Measurements from ENCODE around the gene EEIG2.

The EEIG2 gene

DNA sequence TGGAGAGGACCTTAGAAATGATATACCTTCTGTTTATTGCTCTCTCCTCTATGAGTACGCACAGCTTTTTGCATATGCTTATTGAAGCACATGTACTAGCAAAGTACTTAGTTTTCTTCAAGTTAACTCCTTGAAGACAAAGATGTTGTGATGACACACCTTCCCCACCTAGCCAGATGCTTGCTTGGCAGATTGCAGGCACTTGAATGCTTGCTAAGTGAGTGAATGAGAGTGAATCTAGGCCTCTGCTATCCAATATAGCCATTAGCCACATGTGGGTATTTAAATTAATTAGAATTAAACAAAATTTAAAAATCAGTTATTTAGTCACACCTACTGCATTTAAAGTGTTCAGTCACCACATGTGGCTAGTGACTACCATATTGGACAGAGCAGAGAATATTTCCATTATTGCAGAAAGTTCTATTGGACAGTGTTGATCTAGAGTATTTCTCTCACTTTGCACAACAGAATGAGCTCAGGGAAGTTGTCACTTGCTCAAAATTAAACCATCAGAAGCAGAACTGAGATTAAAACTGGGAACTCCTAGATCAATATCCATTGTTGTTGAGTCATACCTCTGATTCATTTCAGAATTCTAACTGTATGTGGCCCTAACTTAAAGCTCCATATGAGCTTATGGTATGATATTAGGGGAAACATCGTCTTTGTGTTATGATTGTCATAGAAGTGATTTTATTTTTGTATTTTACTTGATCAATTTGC lies 8.6 kb upstream of the EEIG2 start:
- no peak for DNase-seq

DNA sequence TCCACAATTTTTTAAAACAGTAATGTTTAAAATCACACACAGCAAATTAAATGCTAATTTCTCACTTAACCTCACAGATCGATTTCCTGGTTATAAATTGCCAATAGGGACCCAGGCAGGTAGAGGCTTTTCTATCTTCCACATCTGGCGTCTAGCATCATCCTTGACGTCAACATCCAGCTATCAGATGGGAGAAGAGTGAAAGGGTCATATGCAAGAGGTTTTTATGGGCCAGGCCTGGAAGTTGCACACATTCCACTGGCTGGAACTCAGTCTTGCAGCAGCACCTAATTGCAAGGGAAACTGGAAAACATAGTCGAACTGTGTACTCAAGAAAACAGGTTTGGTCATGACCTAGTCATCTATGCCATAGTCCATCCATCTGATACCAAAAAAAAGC lies 6.0 kb upstream of the EEIG2 start:
- no peak for DNase-seq

DNA sequence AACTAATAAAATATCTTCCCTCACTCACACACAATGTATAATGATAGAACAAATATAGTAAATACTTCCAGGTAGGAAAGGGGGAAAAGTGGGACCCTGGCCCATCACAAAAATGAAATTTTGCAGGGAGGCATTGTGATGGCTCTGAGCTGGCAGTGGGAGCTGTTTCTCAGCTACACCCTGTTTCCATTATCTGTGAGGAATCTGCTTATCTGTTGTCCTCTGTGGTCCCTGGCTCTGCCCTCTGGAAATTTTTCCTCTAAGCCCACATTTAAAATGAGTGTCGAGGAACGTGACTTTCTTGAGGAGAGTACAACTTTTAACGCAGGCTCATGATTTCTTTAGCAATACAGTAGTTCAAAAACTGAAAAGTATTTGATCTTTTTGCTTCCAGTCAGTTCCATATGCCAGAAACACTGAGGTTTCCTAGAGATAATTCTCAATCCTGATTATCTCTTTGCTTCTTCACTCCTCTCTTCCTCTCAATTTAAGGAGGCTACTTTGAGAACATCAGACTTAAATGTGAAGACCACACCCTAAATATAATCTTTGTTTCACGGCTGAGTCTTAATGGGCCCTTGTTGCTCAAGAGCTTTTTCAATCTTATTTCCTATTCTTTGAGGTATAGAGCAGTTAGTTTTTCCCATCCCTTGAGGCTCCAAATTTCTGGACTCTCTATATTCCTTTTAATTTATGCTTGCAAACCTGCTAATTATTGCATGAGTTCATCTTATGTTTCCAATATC lies 5.0 kb upstream of the EEIG2 start:
- DNase-seq: no peak

DNA sequence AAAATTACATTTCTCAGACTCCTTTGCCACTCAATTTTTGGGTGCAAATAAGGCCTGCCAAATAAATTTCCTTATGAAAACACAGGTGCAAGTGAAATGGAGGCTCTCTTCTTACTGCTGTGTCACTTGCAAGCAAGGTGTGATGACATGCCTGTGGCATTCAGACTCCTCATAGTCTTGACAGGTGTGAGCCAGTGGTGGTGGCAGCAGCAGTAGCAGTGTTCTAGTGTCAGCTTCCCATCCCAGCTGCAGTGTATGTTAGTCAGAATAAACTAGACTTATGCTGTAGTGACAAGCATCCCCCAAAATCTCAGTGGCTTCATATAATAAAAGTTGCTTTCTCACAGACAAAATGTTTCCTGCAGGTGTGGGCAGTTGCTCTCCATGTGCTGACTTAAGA lies 3.8 kb upstream of the EEIG2 start:
- DNase-seq: no peak

DNA sequence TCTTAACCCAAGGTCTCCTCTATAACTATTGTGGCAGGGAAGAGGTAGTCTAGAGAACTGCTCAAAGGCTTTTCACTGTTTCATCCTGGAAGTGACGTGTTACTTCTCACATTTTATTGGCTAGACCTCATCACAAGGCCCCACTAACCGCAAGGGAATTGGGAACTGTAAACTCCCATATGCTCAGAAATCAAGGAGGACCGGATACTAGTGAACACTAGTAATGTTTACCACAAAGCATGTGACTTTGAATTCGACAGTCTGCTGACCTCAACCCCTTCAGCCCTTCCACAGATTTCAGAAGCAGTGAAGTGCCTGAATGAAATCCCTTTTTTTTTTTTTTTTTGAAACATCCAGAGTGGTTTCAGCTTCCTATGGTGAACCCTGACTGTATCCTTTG lies 3.4 kb upstream of the EEIG2 start:
- DNase-seq: no peak

DNA sequence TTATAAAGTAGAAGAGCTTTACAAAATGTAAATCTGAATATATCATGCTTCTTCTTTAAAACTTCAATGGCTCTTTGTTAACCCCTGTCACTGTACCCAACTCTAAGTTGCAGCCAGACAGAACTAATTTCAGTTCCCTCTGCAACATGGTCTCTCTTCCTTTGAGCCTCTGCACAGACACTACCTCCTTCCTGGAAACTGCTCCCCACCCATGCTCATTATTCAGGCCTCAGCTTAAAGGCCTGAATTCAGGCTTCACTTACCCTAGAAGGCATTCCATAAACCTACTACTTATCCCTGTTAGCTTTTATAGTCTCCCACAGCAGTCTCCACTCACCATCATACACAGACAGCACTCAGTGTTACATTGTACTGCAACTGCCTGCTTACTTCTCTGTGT lies 2.6 kb upstream of the EEIG2 start:
- DNase-seq: no peak

DNA sequence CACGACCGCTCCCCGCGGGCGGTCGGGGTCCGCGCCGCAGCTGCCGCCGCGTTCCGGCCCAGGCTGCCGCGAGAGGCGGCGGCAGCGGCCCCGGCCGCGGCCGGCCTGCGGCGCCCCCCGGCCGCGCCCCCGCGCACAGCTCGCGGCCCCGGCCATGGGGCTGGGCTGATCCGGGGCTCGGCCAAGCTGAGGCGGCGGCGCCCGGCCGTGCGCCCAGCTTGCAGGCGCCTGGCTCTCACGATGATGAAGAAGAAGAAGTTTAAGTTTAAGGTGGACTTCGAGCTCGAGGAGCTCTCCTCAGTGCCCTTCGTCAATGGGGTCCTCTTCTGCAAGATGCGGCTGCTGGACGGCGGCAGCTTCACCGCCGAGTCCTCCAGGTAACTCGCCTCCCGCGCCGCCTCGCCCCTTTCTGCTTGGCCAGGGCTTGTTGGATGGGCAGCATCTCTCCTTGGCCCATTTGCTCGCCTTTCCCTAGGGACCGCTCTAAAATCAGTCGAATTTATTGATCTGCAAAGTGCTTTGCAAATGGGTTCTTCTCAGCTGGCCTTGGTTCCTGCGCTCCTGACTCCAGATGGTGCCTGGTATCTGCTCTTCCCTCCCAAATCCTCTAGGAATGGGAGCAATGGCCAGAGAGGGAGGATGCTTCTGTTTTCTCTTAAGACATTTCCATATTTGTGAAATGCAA lies 431 bp downstream of the EEIG2 start:
- peak; percentile 10 for DNase-seq

DNA sequence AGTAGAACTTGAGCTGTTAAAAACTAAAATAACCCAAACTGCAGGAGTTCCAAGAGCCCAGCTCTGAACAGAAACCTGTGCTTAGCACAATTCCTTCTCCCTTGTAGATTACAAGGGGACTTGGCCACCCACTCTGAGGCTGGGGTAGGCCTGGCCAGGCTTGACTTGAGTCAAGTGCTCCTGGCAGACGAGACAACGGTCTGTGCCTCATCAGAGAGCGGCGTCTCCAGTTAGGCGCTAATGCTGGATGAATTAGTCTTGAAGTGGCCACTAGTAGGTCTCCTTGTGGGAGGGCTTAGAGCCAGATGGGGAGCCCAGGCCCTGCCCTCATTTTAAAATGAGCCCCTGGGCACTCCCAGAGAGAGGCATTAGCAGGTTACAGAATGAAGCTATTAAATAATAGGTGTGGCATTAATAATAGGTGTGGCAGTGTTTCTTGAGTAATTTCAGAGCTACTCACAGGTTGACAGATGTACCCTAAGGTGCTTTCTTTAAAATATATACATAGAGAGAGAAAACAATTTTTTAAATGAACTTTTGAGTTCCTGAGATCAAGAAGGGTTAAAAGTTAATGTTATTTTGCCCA lies 1.1 kb downstream of the EEIG2 start:
- DNase-seq: peak; percentile 48

DNA sequence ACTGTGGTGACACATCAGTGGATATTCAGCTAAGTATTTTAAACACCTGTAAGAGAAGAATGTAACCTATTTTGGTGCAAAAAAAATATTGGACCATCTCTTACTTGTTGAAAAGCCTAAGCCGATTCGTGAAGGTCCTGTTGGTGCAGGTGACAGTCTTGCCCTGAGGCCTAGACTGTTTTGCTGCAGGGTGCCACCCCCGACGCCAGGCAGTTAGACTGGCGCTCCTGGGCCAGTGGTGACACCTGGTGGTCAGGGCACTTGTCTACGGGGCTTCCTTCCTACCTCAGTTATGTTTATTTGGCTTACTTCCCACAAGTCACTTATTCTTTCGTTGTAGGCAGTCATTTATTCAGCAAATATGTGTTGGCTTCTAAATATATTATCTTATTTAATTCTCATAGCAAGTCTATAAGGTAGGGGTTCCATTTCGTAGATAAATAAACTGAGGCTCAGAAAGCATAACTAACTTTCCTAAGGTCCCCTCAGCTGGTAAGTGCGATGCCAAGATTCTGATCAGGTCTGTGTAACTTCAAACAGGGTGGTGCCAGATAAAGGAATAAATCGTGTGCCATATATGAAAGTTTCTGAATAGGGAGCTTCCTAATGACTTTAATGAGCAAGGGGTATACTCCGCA lies 1.9 kb downstream of the EEIG2 start:
- DNase-seq: no peak

DNA sequence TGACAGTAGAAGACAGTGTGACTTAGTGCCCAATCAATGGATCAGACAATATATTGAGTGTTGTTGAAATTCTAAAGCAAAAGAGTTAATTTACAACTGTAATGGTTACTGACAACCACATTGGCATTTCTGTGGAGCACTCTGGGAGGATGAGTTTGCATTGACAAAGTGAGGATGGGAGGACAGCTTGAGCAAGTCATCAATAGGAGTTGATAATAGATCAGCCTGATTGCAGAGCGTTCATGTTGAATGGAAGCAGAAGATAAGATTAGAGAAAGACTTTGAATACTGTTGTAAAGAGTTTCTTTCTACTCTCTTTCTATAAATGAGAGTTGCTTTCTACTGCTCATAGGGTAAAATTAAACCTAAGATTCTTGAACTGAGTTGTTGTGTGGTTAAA lies 3.9 kb downstream of the EEIG2 start:
- DNase-seq: no peak

DNA sequence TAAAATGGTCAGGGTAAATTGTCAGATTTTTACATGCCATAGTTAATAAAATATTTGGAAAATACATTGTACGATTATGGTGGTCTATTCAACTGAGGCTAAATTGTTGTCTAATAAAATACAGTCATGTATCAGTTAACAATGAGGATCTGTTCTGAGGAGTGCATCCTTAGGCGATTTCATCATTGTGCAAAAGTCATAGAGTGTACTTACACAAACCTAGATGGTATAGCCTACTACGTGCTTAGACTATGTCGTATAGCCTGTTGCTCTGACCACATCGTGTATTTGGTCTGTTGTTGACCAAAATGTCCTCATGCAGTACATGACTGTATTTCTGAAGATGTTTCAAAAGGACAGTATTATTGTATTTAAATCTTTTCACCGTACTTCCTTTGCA lies 5.2 kb downstream of the EEIG2 start:
- DNase-seq: no peak

DNA sequence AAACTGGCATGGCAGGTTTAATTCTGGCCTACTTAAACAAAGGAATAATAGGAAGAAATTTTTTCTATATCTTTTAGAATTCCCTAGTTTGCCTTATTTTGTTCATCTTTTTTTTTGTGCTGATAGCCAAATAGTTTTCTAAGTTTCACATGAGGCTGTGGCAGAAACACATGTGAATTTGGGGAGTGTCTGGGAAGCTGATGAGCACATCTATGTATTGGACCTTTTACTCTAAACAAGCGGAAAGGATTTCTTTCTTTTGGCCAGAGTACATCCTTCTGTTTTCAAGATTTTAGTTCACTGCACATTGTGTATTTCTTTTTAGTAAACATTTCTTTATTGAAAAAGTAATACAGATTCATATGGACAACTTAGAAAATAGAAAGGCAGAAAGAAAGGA lies 5.6 kb downstream of the EEIG2 start:
- no peak for DNase-seq

DNA sequence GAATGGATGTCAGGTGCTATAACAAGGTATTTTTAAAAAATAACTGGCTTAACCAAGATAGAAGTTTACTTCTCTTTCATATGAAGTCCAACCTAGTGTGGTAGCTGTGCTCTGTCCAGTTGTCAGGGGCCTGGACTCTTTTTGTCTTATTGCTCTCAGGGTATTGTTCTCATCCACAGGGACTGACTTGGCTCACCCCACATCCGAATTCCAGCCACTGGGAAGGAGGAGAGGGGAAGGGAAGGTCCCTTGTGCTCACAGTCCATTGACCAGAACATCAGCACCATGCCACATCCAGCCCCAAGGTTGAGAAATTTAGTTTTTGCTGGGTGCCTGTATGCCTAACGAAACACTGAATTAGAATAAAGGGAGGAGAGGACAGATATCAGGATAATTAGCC lies 8.7 kb downstream of the EEIG2 start:
- no peak for DNase-seq

DNA sequence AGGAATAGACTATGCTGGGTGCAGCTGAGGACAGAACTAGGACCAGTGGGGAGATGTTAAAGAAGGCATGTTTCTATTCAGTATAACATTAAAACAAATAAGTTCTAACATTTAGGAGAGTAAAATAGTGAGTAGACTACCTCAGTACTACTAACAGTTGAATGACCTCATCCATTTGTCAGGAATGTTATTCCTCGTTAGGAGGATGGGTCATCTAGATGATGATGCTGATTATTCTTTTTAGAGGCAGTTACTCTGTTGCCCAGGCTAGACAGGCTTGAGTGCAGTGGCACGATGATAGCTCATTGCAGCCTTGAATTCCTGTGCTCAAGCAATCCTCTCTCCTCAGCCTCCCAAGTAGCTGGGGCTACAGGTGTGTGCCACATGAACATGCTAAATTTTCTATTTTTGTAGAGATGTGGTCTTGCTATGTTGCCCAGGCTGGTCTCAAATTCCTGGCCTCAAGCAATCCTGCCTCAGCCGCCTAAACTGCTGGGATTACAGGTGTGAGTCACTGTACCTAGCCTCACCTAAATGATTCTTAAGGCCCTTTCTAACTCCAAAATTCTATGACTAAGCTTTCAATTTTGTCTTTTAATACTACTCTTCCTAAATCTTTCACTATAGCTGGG lies 9.3 kb downstream of the EEIG2 start:
- peak; percentile 10 for DNase-seq

DNA sequence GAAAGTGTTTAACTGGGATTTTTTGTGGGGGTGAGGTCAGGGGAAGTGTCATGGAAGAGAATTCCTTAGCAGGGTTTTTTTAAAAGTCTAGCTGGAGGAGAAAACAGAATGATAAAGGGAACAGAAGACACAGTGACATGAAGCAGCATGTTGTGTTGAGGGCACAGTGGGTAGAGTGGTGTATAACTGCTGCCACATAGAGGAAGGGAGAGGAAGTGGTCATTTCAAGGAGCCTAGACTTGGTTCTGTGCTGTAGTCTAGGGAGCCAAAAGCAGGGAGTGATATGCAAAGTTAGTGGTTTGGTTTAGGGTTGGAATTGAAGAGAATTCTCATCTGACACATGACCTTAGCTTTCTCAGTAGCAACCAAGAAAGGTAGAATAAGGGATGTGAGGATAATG lies 10.2 kb downstream of the EEIG2 start:
- DNase-seq: no peak

DNA sequence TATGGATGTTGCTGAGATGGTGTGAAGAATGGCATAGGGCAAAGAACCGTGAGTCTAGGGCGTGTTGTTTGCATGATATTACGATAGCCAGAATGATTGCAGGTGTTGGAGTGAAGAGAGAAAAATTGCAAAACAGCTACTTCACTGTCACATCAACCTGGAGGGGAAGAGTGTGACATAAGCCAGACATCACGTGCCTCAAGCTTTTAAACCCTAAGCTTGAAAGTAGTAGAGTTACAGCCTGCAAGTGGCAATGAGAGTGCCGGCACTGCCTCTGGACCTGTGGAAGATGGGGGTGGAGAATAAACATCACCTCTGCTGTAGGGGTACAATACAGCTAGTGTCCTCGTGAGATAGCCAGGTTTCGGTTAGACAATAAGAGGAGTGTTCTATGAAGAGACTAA lies 11.1 kb downstream of the EEIG2 start:
- DNase-seq: no peak

DNA sequence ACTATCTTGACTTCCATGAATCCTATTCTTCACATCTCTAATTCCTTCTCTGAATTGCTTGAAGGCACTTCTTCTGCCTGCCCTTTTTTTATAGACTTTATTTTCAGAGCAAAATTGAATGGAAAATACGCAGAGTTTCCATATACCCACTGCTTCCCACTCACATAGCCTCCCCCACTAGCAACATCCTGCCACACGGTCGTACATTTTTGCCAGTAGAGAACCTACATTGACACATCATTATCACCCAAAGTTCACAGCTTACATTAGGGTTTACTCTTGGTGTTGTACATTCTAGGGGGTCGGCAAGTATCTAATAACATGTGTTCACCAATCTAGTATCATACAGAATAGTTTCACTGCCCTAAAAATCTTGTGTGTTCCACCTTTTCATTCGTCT lies 12.3 kb downstream of the EEIG2 start:
- DNase-seq: no peak

DNA sequence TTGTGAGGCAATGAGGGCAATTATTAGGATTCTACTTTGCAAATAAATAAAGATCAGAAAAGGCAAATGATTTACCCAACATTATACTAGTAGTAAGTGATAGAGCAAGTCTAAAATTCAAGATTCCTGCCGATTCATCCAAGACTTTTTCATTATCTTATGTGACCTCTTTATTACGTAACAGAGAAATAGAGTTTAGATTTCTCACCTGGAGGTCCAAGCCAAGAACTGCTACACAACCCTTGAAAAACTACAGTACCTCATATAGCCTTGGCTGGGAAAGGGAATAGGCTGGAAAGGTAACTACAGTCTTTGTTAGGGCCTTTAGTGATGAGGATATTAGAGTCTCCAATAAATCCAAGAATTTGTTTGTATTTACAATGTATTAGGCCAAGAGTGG lies 13.3 kb downstream of the EEIG2 start:
- DNase-seq: no peak

DNA sequence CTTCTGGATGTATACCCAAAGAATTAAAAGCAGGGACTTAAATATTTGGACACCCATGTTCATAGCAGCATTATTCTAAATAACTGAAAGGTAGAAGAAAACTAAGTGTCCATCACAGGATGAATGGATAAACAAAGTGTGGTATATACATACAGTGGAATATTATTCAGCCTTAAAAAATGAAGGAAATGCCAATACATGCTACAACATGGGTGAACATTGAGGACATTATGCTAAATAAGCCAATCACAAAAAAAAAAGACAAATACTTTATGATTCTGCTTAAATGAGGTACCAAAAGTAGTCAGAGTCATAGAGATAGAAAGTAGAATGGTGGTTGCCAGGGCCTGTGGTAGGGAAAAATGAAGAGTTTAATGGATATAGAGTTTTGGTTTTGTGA lies 14.1 kb downstream of the EEIG2 start:
- DNase-seq: no peak

DNA sequence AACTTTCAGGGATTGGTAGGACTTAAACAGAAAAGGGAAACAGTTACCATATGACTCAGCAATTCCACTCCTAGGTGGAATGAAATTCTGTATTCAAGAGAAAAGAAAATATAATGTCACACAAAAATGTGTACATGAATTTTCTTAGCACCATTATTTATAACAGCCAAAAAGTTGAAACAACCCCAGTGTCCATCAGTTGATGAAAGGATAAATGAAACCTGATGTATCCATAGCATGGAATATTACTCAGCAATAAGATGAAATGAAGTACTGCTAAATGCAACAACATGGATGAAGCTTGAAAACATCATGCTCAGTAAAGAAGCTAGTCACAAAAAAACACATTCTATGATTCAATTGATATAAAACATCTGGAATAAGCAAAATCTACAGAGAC lies 15.5 kb downstream of the EEIG2 start:
- DNase-seq: peak; percentile 74

DNA sequence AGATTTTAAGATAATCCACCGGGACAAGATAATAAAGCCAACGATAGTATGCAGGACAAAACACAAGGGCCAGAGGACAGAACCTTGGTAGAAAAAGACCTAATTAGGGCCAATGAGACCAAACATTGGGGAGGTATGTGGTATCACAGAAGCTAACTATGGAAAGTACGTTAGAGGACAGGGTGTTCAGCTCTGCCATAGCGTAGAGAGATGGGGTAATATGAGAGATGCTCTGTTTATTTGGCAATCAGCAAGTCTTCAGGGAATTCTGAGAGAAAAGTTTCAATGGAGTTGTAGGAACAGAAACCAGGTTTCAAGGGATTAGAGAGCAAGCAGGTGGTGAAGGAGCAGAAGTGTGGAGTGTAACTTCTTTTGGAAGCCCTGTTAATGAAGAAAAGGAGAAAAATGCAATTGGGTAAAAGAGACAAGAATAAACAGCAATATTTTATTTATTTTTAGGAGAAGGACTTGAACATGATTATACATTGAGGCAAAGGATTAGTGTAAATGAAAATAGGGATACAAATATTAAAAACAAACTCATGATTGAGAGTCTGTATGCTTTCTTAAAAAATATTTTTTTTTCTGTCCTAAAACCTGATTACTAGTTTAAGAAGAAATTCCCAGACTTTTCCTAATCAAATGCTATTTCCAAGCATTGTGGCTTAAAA lies 24.0 kb downstream of the EEIG2 start:
- DNase-seq: no peak

DNA sequence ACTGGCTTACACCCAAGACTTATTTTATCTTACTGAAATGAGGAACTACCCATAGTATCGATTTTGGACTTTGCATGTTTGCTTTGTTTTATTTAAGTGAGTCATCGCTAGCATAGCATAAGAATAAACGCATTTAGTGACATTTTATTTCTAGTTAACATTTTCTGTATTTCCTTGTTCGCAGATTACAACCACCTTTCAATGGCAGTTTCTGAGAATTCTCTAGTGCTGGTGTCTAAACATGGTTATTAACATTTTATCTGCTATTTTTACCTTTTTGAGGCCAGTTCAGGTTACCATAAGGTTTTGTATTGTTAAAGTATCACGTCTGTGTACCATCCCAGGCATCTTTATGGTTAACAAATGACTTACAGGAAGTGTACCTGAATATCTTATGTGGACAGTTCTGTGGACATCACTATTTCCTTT lies 24.5 kb downstream of the EEIG2 start:
- no peak for DNase-seq

Measured in fibroblast of skin of abdomen (primary cell).